ENCODE results near the gene ISLR. TPM values are rescaled to one million over a fixed set of nuclear protein-coding genes. Genes with fewer than 3 reads are reported as not detected.
A peak's percentile ranks its signal among the peaks of the same experiment; 100 is the strongest.

Gene ISLR, protein sequence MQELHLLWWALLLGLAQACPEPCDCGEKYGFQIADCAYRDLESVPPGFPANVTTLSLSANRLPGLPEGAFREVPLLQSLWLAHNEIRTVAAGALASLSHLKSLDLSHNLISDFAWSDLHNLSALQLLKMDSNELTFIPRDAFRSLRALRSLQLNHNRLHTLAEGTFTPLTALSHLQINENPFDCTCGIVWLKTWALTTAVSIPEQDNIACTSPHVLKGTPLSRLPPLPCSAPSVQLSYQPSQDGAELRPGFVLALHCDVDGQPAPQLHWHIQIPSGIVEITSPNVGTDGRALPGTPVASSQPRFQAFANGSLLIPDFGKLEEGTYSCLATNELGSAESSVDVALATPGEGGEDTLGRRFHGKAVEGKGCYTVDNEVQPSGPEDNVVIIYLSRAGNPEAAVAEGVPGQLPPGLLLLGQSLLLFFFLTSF
- total RNA-seq, result not detected

DNA sequence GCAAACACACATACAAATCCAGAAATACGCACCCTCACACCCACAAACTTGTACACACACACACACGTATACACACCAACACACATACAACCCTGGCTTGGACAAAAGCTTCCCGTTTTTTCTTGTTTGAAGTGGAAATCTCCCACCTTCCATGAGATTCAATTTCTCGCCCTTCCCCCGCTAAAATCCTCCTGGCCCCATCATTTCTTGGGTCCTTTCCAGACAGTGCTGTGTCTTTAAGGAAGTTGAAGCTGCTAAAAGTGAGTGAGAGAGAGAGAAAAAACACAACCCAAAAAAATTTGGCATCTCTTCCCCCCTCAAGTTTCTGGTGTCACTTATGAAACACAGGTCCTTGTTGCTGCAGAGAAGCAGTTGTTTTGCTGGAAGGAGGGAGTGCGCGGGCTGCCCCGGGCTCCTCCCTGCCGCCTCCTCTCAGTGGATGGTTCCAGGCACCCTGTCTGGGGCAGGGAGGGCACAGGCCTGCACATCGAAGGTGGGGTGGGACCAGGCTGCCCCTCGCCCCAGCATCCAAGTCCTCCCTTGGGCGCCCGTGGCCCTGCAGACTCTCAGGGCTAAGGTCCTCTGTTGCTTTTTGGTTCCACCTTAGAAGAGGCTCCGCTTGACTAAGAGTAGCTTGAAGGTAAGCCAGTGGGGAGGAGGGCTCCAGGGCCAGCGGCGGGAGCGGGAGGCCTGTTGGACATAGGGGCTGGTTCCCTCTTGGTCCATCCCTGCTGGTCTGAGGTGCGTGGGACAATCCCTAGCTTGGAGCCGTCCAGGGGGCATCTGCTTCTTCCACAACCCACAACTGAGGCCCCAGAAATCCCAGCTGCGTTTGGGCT is at the start of gene ISLR:
TSS of gene ISLR (plus strand) at position 331 of the 839 bp plus-strand sequence. CDS start 1,149 bp downstream, outside the sequence.
- POLR2A ChIA-PET, result no interaction called here
- Mint-ChIP-seq H3K4me3 (no peak within 1 kb of the TSS), H3K36me3 (ENCODE audit: low read depth) (no peaks in the 10 kb centered on the region), H3K27ac (no peak within 1 kb of the TSS), H3K9me3 (no peaks in the 10 kb centered on the region), H3K4me1 (no peaks in the 10 kb centered on the region), H3K27me3 (peaks cover 3% of the 10 kb centered on the region)
- CTCF ChIA-PET, result interaction anchor here (1.0 kb wide), 1 partner anchor 14 kb away, joined by 4 read pairs; no protein-coding TSS in a partner anchor
- DNase-seq, result no peak

DNA sequence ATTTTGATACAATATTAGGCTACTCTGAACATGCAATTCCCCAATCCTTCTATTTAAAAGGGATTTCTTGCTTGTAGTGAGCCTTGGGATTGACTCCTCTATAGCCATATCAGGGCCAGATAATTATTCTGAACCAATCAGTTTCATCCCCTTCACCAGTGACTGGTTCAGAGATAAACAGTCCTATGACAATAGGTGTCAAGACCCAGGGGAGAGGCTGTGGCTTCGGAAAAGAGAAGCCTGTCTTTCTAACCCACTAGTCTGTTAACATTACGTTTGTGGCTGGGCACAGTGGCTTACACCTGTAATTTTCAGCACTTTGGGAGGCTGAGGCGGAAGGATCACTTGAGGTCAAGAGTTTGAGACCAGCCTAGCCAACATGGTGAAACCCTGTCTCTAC is 49.3 kb upstream of the ISLR start:
- ChIA-PET POLR2A (no interaction called here), CTCF (no interaction called here)
- H3K27ac Mint-ChIP-seq, result no peak overlapping the region
- no peak for DNase-seq
- H3K27me3 Mint-ChIP-seq, result peaks cover 56% of the 10 kb centered on the region
- H3K9me3 Mint-ChIP-seq, result no peaks in the 10 kb centered on the region
- H3K4me1 Mint-ChIP-seq, result peaks cover 8% of the 10 kb centered on the region
- no peaks in the 10 kb centered on the region for H3K36me3 Mint-ChIP-seq (ENCODE audit: low read depth)
- no peak overlapping the region for H3K4me3 Mint-ChIP-seq

DNA sequence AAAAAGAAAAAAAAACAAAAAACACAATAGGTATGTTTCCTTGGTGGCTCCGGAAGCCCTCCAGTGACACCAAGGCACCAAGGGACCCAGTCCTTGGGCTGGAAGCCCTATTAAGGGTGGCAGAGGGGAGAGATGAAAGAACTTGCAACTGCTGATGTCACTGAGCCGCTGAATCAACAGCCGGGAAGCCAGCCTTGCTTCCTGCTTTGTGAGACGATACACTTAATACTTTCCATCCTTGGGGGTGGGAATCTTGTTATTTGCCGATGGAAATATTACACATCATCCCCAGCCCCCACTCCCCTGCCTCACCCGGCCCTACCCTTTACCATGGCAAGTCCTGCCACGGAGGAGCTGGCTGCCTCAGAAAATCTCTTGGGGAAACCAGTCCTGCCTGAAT is 48.8 kb upstream of the ISLR start:
- H3K4me3 Mint-ChIP-seq, result no peak overlapping the region
- no peaks in the 10 kb centered on the region for H3K9me3 Mint-ChIP-seq
- CTCF ChIA-PET, result no interaction called here
- POLR2A ChIA-PET, result no interaction called here
- H3K4me1 Mint-ChIP-seq, result peaks cover 12% of the 10 kb centered on the region
- DNase-seq, result no peak
- peaks cover 62% of the 10 kb centered on the region for H3K27me3 Mint-ChIP-seq
- no peaks in the 10 kb centered on the region for H3K36me3 Mint-ChIP-seq (ENCODE audit: low read depth)
- no peak overlapping the region for H3K27ac Mint-ChIP-seq

GRCh38 chr15:74127255-74127953 is 46.1 kb upstream of the ISLR start:
- no peaks in the 10 kb centered on the region for H3K9me3 Mint-ChIP-seq
- peaks cover 22% of the 10 kb centered on the region for H3K4me1 Mint-ChIP-seq
- DNase-seq, result peak; percentile 86
- peaks cover 77% of the 10 kb centered on the region for H3K27me3 Mint-ChIP-seq
- ChIA-PET CTCF (interaction anchor here (1.5 kb wide), 1 partner anchor 154 kb away, joined by 5 read pairs; no protein-coding TSS in a partner anchor), POLR2A (no interaction called here)
- peaks cover 2% of the 10 kb centered on the region for H3K36me3 Mint-ChIP-seq (ENCODE audit: low read depth)
- H3K4me3 Mint-ChIP-seq, result no peak overlapping the region
- no peak overlapping the region for H3K27ac Mint-ChIP-seq

DNA sequence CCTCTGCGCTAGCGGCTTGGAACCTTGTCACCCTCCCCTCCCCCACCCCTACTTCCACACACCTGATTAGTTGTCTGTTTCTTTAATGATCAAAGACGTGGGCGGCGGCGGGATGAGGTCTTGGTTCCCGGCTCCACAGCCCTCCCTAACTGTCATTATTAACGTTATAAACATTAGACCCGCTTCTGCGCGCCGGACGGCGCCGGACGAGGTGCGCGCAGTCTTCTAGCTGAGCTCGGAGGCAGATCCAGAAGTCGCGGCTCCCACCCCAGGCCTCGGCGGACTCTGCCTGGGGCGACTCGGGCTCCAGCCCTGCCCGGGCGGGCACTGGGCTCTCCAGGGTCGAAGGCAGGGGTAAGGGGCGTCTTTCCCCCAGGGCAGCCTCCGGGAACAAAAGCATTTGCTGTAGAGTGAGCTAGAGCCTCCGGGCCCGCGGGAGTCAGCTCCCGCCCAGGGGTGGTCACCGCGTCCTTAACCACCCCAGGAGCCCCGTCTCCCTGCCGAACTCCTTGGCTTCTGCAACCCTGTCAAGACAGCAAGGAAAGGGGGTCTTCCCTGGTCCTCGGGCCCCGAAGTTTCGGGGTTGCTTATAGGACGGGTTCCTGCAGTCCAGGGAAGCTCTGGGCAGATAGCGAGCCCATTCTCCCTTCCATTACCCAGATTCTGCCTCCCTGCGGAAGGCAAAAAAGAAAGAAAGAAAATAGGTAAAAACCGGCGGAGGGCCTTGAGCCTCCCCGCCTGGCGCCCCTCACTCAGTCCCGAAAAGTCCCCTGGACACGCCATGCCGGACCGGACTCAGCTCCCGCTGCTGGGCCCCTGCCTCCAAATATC is 45.3 kb upstream of the ISLR start:
- peaks cover 80% of the 10 kb centered on the region for H3K27me3 Mint-ChIP-seq
- no peaks in the 10 kb centered on the region for H3K9me3 Mint-ChIP-seq
- no peak overlapping the region for H3K4me3 Mint-ChIP-seq
- peak overlapping the region; percentile 64 for H3K27ac Mint-ChIP-seq
- H3K36me3 Mint-ChIP-seq (ENCODE audit: low read depth), result peaks cover 2% of the 10 kb centered on the region
- POLR2A ChIA-PET, result no interaction called here
- no peak for DNase-seq
- H3K4me1 Mint-ChIP-seq, result peaks cover 26% of the 10 kb centered on the region
- CTCF ChIA-PET, result interaction anchor here (1.5 kb wide), 1 partner anchor 155 kb away, joined by 5 read pairs; no protein-coding TSS in a partner anchor

DNA sequence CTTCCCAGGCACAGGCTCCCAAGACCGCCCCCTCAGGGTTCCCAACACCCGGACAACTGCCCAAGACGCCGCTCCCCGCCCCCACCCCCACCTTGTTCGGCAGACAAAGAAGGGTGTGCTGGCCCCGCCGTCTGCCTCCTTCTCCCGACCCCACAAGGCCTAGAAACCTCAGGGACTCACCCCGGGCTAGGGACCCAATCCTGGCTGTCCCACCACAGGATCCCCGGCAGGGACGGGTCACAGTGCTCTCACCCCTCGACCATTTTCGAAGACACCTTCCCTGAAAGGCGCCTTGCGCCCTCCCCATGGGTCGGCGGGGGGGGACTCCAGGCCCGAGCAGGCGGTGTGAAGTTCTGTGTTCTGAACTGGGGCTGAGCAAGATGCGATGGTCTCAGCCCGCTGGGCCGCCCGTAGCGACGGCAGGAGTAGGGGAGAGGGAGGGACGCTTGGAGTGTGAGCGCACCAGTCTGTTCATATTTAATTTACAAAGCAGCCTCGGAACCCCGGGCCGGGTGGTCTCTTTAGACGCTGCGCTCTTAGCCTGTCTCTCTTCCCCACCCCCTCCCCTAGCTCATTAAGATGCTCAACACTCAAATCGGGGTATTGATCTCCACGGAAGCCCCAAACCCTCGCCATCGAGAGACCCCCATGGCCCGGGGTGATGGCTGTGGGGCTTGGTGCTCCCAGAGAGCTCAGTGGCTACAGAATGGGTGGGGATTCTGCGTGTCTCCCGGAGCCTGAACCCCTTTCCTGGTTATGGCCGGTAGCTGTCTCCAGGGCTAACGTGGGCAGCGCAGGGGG is 44.5 kb upstream of the ISLR start:
- H3K4me1 Mint-ChIP-seq, result peaks cover 26% of the 10 kb centered on the region

GRCh38 chr15:74129586-74130154 is 43.8 kb upstream of the ISLR start:
- CTCF ChIA-PET, result no interaction called here
- H3K36me3 Mint-ChIP-seq (ENCODE audit: low read depth), result peaks cover 2% of the 10 kb centered on the region
- H3K4me1 Mint-ChIP-seq, result peaks cover 28% of the 10 kb centered on the region
- H3K4me3 Mint-ChIP-seq, result peak overlapping the region; percentile 40
- H3K27me3 Mint-ChIP-seq, result peaks cover 82% of the 10 kb centered on the region
- POLR2A ChIA-PET, result no interaction called here
- DNase-seq, result no peak
- H3K9me3 Mint-ChIP-seq, result no peaks in the 10 kb centered on the region
- H3K27ac Mint-ChIP-seq, result peak overlapping the region; percentile 84

More for the DNA sequence above, 44.5 kb upstream of the ISLR start:
- DNase-seq, result no peak
- POLR2A ChIA-PET, result no interaction called here
- CTCF ChIA-PET, result interaction anchor here (1.5 kb wide), 1 partner anchor 156 kb away, joined by 5 read pairs; no protein-coding TSS in a partner anchor
- Mint-ChIP-seq H3K4me3 (no peak overlapping the region), H3K9me3 (no peaks in the 10 kb centered on the region), H3K27ac (peak overlapping the region; percentile 84), H3K27me3 (peaks cover 79% of the 10 kb centered on the region), H3K36me3 (ENCODE audit: low read depth) (peaks cover 2% of the 10 kb centered on the region)

- DNase-seq, result no peak
- POLR2A ChIA-PET, result no interaction called here
Measured at GRCh38 chr15:74130155-74130848, 43.2 kb upstream of the ISLR start, which contains the start of gene ISLR2. TSS of gene ISLR2 (plus strand) at chr15:74130586. CDS start at chr15:74132755, 2,169 bp downstream.

DNA sequence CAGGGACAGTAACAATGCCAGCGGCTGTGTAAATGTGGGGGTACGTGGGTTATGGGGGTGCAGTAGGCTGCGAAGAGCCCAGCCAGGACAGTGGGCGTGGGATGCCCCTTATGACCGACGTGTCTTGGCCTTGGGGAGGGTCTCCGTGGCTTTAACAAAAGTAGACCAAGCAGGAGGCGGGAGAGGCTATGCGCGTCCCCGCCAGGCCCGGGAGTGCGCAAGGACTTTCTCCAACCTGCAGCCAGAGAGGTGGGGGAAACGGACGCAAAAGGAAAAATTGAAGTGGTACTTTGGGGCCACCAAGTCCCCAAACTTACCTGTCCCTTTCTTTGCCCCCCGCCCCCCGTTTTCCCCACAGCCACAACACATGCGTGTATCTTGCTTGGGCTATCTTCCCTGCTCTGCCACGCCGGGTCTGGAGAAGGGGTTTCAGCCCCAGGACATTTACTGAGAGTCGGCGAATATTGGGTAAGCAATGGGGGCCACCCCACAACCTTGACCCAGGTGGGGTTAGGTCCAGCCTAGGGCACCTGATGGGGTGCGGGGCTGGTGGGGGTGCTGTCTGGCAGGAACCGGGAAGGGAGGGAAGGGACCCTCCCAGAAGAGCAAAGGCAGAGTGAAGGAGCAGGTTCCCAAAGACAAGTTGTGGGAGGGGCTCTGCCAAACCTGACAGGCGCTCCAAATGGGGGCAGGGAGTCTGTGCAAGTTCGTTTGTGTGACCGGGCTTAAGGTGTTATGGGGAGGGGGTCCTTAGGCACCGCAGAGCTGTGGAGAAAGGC is 42.5 kb upstream of the ISLR start:
- Mint-ChIP-seq H3K36me3 (ENCODE audit: low read depth) (peaks cover 2% of the 10 kb centered on the region), H3K4me3 (peak overlapping the region; percentile 6), H3K4me1 (peaks cover 34% of the 10 kb centered on the region), H3K27me3 (peaks cover 84% of the 10 kb centered on the region), H3K27ac (peak overlapping the region; percentile 60), H3K9me3 (no peaks in the 10 kb centered on the region)
- ChIA-PET CTCF (no interaction called here), POLR2A (no interaction called here)
- DNase-seq, result no peak

More at GRCh38 chr15:74130155-74130848, 43.2 kb upstream of the ISLR start, which contains the start of gene ISLR2:
- Mint-ChIP-seq H3K27me3 (peaks cover 83% of the 10 kb centered on the region), H3K27ac (peak within 1 kb of the TSS; percentile 84), H3K4me1 (peaks cover 33% of the 10 kb centered on the region), H3K9me3 (no peaks in the 10 kb centered on the region), H3K4me3 (peak within 1 kb of the TSS; percentile 40), H3K36me3 (ENCODE audit: low read depth) (peaks cover 2% of the 10 kb centered on the region)
- CTCF ChIA-PET, result no interaction called here

- H3K9me3 Mint-ChIP-seq, result no peaks in the 10 kb centered on the region
- H3K36me3 Mint-ChIP-seq (ENCODE audit: low read depth), result peaks cover 2% of the 10 kb centered on the region
- H3K4me1 Mint-ChIP-seq, result peaks cover 39% of the 10 kb centered on the region
- peak overlapping the region; percentile 47 for H3K4me3 Mint-ChIP-seq
- CTCF ChIA-PET, result interaction anchor here (0.6 kb wide), 1 partner anchor 552 kb away, joined by 4 read pairs; no protein-coding TSS in a partner anchor
- H3K27ac Mint-ChIP-seq, result peak overlapping the region; percentile 89
- H3K27me3 Mint-ChIP-seq, result peaks cover 86% of the 10 kb centered on the region
- POLR2A ChIA-PET, result no interaction called here
- no peak for DNase-seq
Measured at GRCh38 chr15:74131628-74132413, 41.7 kb upstream of the ISLR start.
